ENCODE measurements around the gene CLEC7A. TPM values are rescaled to one million over a fixed set of nuclear protein-coding genes. Genes with fewer than 3 reads are reported as not detected.

Gene CLEC7A
- total RNA-seq, 1 donor from 2014 or later, result 0.20 TPM

- no peak for DNase-seq (ENCODE audit: low read depth in 2 of 2)
Measured at GRCh38 chr12:10095971-10096370, 34.0 kb downstream of the CLEC7A start.

GRCh38 chr12:10094646-10095395 is 35.2 kb downstream of the CLEC7A start:
- peak in 1 of 2 donors; percentile 17 for DNase-seq (ENCODE audit: low read depth in 2 of 2)

- DNase-seq (ENCODE audit: low read depth in 2 of 2), result no peak
Measured at GRCh38 chr12:10088955-10089900, 40.8 kb downstream of the CLEC7A start.

GRCh38 chr12:10088031-10088430 is 42.0 kb downstream of the CLEC7A start:
- DNase-seq (ENCODE audit: low read depth in 2 of 2), result no peak

GRCh38 chr12:10086387-10086786 is 43.6 kb downstream of the CLEC7A start:
- no peak for DNase-seq (ENCODE audit: low read depth in 2 of 2)

GRCh38 chr12:10084733-10085132 is 45.3 kb downstream of the CLEC7A start:
- DNase-seq (ENCODE audit: low read depth in 2 of 2), result no peak

GRCh38 chr12:10082117-10082874 is 47.7 kb downstream of the CLEC7A start:
- DNase-seq (ENCODE audit: low read depth in 2 of 2), result peak in 1 of 2 donors; percentile 24

- DNase-seq (ENCODE audit: low read depth in 2 of 2), result peak; percentile 35 to 51
Measured at GRCh38 chr12:10075451-10075850, 54.5 kb downstream of the CLEC7A start.

GRCh38 chr12:10073261-10073660 is 56.7 kb downstream of the CLEC7A start:
- no peak for DNase-seq (ENCODE audit: low read depth in 2 of 2)

GRCh38 chr12:10072131-10072530 is 57.9 kb downstream of the CLEC7A start:
- DNase-seq (ENCODE audit: low read depth in 2 of 2), result no peak

GRCh38 chr12:10070380-10070779 is 59.6 kb downstream of the CLEC7A start:
- DNase-seq (ENCODE audit: low read depth in 2 of 2), result no peak

GRCh38 chr12:10069976-10070375 is 60.0 kb downstream of the CLEC7A start:
- DNase-seq (ENCODE audit: low read depth in 2 of 2), result no peak

- DNase-seq (ENCODE audit: low read depth in 2 of 2), result peak; percentile 92 to 93
Measured at GRCh38 chr12:10069099-10069498, 60.9 kb downstream of the CLEC7A start.

- DNase-seq (ENCODE audit: low read depth in 2 of 2), result peak; percentile 57 to 61
Measured at GRCh38 chr12:10068644-10069043, 61.4 kb downstream of the CLEC7A start.

GRCh38 chr12:10067942-10068341 is 62.1 kb downstream of the CLEC7A start:
- peak; percentile 85 to 97 for DNase-seq (ENCODE audit: low read depth in 2 of 2)

- peak; percentile 17 to 81 for DNase-seq (ENCODE audit: low read depth in 2 of 2)
Measured at GRCh38 chr12:10067264-10067663, 62.7 kb downstream of the CLEC7A start.

Other genes with a start within 250 kb of the CLEC7A start
- not detected in 2 replicates for gene KLRF2, start 248.7 kb downstream of the CLEC7A start, total RNA-seq
- not detected in 2 replicates for gene CLEC2A, start 197.8 kb downstream of the CLEC7A start, total RNA-seq
- gene CLEC12A, start 158.8 kb downstream of the CLEC7A start, total RNA-seq, result not detected in 2 replicates
- gene CLEC1B, start 131.1 kb downstream of the CLEC7A start, total RNA-seq, result not detected in 2 replicates
- under 0.01 TPM in 1 of 2 replicates, not detected in the other for gene CLEC12B, start 119.6 kb downstream of the CLEC7A start, total RNA-seq
- gene CLEC9A, start 99.5 kb downstream of the CLEC7A start, total RNA-seq, result not detected in 2 replicates
- gene CLEC1A, start 31.2 kb downstream of the CLEC7A start, total RNA-seq, result 12.5 and 14.4 TPM in 2 replicates
- gene OLR1, start 41.9 kb upstream of the CLEC7A start, total RNA-seq, result not detected in 2 replicates
- not detected in 2 replicates for gene TMEM52B, start 48.8 kb upstream of the CLEC7A start, total RNA-seq
- 72.4 and 159 TPM in 2 replicates for gene GABARAPL1, start 82.7 kb upstream of the CLEC7A start, total RNA-seq
- gene KLRD1, start 177.7 kb upstream of the CLEC7A start, total RNA-seq, result under 0.01 and 0.20 TPM in 2 replicates